SK-N-SH (cell line): ENCODE measurements around the gene KIAA0040.

Experiments
- CTCF ChIP-seq: fragments of 200-600 bp; sonication (generic); IDR thresholded peaks from 2 replicates; pipeline ENCODE4 v1.6.1; 2017; ENCODE audit warnings: antibody characterized with exemption, mild to moderate bottlenecking, moderate library complexity
- EZH2phosphoT487 ChIP-seq: fragments of 200-600 bp; sonication (generic); IDR thresholded peaks from 2 replicates; pipeline ENCODE4 v1.6.1; 2017; ENCODE audit warnings: low read depth, mixed run types, mild to moderate bottlenecking, antibody characterized with exemption, moderate library complexity, borderline replicate concordance
- FOSL2 ChIP-seq: IDR thresholded peaks from 2 replicates; pipeline ENCODE4 v1.4.0; 2012; ENCODE audit warnings: low read depth, mild to moderate bottlenecking, moderate library complexity, borderline replicate concordance
- FOXJ3 ChIP-seq: sonication (generic); formaldehyde crosslinking; IDR thresholded peaks from 2 replicates; pipeline ENCODE4 v1.5.1; 2020; ENCODE audit warnings: mild to moderate bottlenecking, missing genetic modification reagents
- FOXM1 ChIP-seq: IDR thresholded peaks from 2 replicates; pipeline ENCODE4 v1.4.0; 2012; ENCODE audit warnings: low read depth, mild to moderate bottlenecking
- JUND ChIP-seq: IDR thresholded peaks from 2 replicates; pipeline ENCODE4 v1.4.0; 2012

DNA sequence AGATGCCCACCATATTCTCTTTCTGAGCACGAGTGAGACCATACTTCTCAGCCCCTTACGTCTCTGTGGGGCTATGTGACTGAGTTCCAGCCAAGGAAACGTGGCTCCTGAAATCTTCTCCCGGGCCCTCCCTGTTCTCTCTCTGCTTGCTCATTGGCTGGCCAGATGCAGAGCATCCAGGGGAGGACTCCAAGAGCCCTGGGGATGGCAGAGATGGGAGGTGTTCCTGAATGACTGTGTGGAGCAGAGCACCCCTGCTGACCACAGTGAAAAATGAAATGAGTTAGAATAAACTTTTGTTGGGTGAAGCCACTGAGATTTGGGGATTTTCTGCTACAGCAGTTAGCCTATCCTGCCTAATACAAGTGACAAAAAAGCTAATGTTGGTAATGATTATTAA is 23.8 kb downstream of the KIAA0040 start:
- TF ChIP-seq JUND (no peak), CTCF (no peak), FOXJ3 (CRISPR knock-in tag) (no peak), FOSL2 (no peak), FOXM1 (no peak), EZH2phosphoT487 (no peak)
